Suprapubic skin (tissue), 4 donors: ENCODE measurements around the gene NECAB3. TPM values are rescaled to one million over a fixed set of nuclear protein-coding genes. Genes with fewer than 3 reads are reported as not detected.
A peak's percentile ranks its signal among the peaks of the same experiment; 100 is the strongest.

Experiments used
- DNase-seq, 2 donors: peaks; one replicate each; pipeline ENCODE4 v3.0.0-alpha.2; 2019; ENCODE audit warnings: low spot score in 2 of 2
- H3K27ac ChIP-seq: fragments of 200-600 bp; sonication (generic); one replicate; pipeline ENCODE4 v1.5.1; 2019
- H3K27me3 ChIP-seq: fragments of 200-600 bp; sonication (generic); one replicate; pipeline ENCODE4 v1.5.1; 2019
- H3K36me3 ChIP-seq: fragments of 200-600 bp; sonication (generic); one replicate; pipeline ENCODE4 v1.5.1; 2019
- H3K4me1 ChIP-seq: fragments of 200-600 bp; sonication (generic); one replicate; pipeline ENCODE4 v1.5.1; 2019
- H3K4me3 ChIP-seq: fragments of 200-600 bp; sonication (generic); one replicate; pipeline ENCODE4 v1.5.1; 2019; ENCODE audit warnings: mild to moderate bottlenecking
- H3K9me3 ChIP-seq: fragments of 200-600 bp; sonication (generic); one replicate; pipeline ENCODE4 v1.5.1; 2019
- CTCF ChIP-seq, 2 donors: fragments of 200-600 bp in 1 of 2; fragments of 450-650 bp in 1 of 2; sonication (generic) in 1 of 2; IDR thresholded peaks; one replicate each; pipeline ENCODE4 v1.5.1; 2016 to 2019; ENCODE audit warnings: antibody characterized with exemption in 2 of 2, mild to moderate bottlenecking in 1 of 2, moderate library complexity in 1 of 2
- EP300 ChIP-seq: sonication (generic); formaldehyde crosslinking; IDR thresholded peaks from one replicate; pipeline ENCODE4 v1.6.1; 2017; ENCODE audit warnings: antibody characterized with exemption
- POLR2A ChIP-seq, 2 donors: fragments of 450-650 bp; IDR thresholded peaks; one replicate each; pipeline ENCODE4 v1.6.1; 2017; ENCODE audit warnings: antibody characterized with exemption in 2 of 2, mild to moderate bottlenecking in 2 of 2, moderate library complexity in 2 of 2
- POLR2AphosphoS5 ChIP-seq, 3 donors: sonication (generic); formaldehyde crosslinking; IDR thresholded peaks; one replicate each; pipeline ENCODE4 v1.6.1; 2017; ENCODE audit warnings: antibody characterized with exemption in 3 of 3
- WGBS: methylation state at CpG from one replicate; pipeline ENCODE4 v1.1.5; 2018; 5-methylcytosine and 5-hydroxymethylcytosine counted together
- total RNA-seq, 4 donors: library from RNA; depleted of rRNA; stranded (reverse); fragments of >200 nt; gene quantifications; one replicate each; pipeline ENCODE4 v1.1.0, GENCODE V29; 2016

The NECAB3 gene
- 10 to 100 TPM; 19.9 to 37.5 (median 22.1) TPM for total RNA-seq

GRCh38 chr20:33674294-33675135, at the start of gene NECAB3:
Gene NECAB3 (minus strand): TSS chr20:33674428. CDS start chr20:33674352, 76 bp downstream.
- Histone ChIP-seq H3K27ac (peak within 1 kb of the TSS; percentile 91), H3K4me3 (peak within 1 kb of the TSS; percentile 83), H3K9me3 (no peaks in the 10 kb centered on the region), H3K36me3 (peaks cover 4% of the 10 kb centered on the region), H3K27me3 (no peaks in the 10 kb centered on the region), H3K4me1 (peaks cover 57% of the 10 kb centered on the region)
- TF ChIP-seq POLR2AphosphoS5 (IDR thresholded peaks at IDR 0.05) (no peak), CTCF (IDR thresholded peaks at IDR 0.05) (no peak), POLR2A (IDR thresholded peaks at IDR 0.05) (no peak), EP300 (no peak)
- WGBS, result 11% methylated on average over 23 of the region's 73 CpGs
- peak; percentile 89 to 90 for DNase-seq

- Histone ChIP-seq H3K36me3 (no peaks in the 10 kb centered on the region), H3K4me1 (peaks cover 14% of the 10 kb centered on the region), H3K9me3 (no peaks in the 10 kb centered on the region), H3K27me3 (no peaks in the 10 kb centered on the region), H3K27ac (no peak overlapping the region), H3K4me3 (no peak overlapping the region)
- TF ChIP-seq POLR2A (IDR thresholded peaks at IDR 0.05) (no peak), CTCF (IDR thresholded peaks at IDR 0.05) (no peak), EP300 (no peak), POLR2AphosphoS5 (IDR thresholded peaks at IDR 0.05) (no peak)
- no peak for DNase-seq
- 97% methylated on average over 11 of the region's 11 CpGs for WGBS
These were observed 47.3 kb upstream of the NECAB3 start for GRCh38 chr20:33721391-33722140.

- DNase-seq, result peak; percentile 94 to 96
- peaks cover 14% of the 10 kb centered on the region for H3K4me1 ChIP-seq
- H3K36me3 ChIP-seq, result no peaks in the 10 kb centered on the region
- TF ChIP-seq POLR2AphosphoS5 (IDR thresholded peaks at IDR 0.05) (peak in 2 of 3 donors; percentile 35 to 57), EP300 (no peak)
- 3% methylated on average over 22 of the region's 46 CpGs for WGBS
- no peaks in the 10 kb centered on the region for H3K9me3 ChIP-seq
- peak within 1 kb of the TSS; percentile 59 for H3K27ac ChIP-seq
- H3K27me3 ChIP-seq, result no peaks in the 10 kb centered on the region
- H3K4me3 ChIP-seq, result peak within 1 kb of the TSS; percentile 76
These were observed 45.9 kb upstream of the NECAB3 start, which contains the start of gene PXMP4 for GRCh38 chr20:33719989-33720709. Gene PXMP4 (minus strand): TSS chr20:33720310. CDS start chr20:33720207, 103 bp downstream.

GRCh38 chr20:33719277-33719988, 45.2 kb upstream of the NECAB3 start:
- Histone ChIP-seq H3K27ac (peak overlapping the region; percentile 59), H3K4me1 (peaks cover 14% of the 10 kb centered on the region), H3K9me3 (no peaks in the 10 kb centered on the region), H3K36me3 (no peaks in the 10 kb centered on the region), H3K4me3 (peak overlapping the region; percentile 76), H3K27me3 (no peaks in the 10 kb centered on the region)
- WGBS, result 42% methylated on average over 13 of the region's 13 CpGs
- TF ChIP-seq EP300 (no peak), POLR2A (IDR thresholded peaks at IDR 0.05) (no peak), POLR2AphosphoS5 (IDR thresholded peaks at IDR 0.05) (no peak), CTCF (IDR thresholded peaks at IDR 0.05) (no peak)
- no peak for DNase-seq

- Histone ChIP-seq H3K4me3 (no peak overlapping the region), H3K27ac (no peak overlapping the region), H3K4me1 (peaks cover 14% of the 10 kb centered on the region), H3K36me3 (peaks cover 27% of the 10 kb centered on the region), H3K27me3 (no peaks in the 10 kb centered on the region), H3K9me3 (no peaks in the 10 kb centered on the region)
- 90% methylated on average over 2 of the region's 2 CpGs for WGBS
- TF ChIP-seq POLR2AphosphoS5 (IDR thresholded peaks at IDR 0.05) (no peak), CTCF (IDR thresholded peaks at IDR 0.05) (no peak), EP300 (no peak), POLR2A (IDR thresholded peaks at IDR 0.05) (no peak)
- no peak for DNase-seq
These were observed 42.3 kb upstream of the NECAB3 start for GRCh38 chr20:33716498-33716897.
